Thoracic aorta (tissue), 2 donors: ENCODE data around the gene RSPO3. TPM values are rescaled to one million over a fixed set of nuclear protein-coding genes. Genes with fewer than 3 reads are reported as not detected.

ENCODE experiments used
- ATAC-seq: fragments of 150-250 bp; one replicate; pipeline ENCODE4 v1.8.0; 2017; ENCODE audit warnings: low read depth; ENCODE audit not compliant: insufficient number of reproducible peaks, low FRiP score
- DNase-seq: peaks from one replicate; pipeline ENCODE4 v3.0.0-alpha.2; 2020; ENCODE audit warnings: low spot score
- H3K27ac ChIP-seq, 2 donors: fragments of 200-600 bp; sonication (generic); 1 replicate in 1 of 2; 2 replicates in 1 of 2; pipeline ENCODE4 v1.5.1; 2016; ENCODE audit warnings: mild to moderate bottlenecking in 2 of 2, moderate library complexity in 2 of 2
- H3K27me3 ChIP-seq: fragments of 200-600 bp; sonication (generic); replicated peaks from 2 replicates; pipeline ENCODE4 v1.6.0; 2016; ENCODE audit warnings: mild to moderate bottlenecking; ENCODE audit not compliant: insufficient read depth
- H3K36me3 ChIP-seq: fragments of 200-600 bp; sonication (generic); one replicate; pipeline ENCODE4 v1.5.1; 2016
- H3K4me1 ChIP-seq, 2 donors: fragments of 200-600 bp; sonication (generic); 1 replicate in 1 of 2; 2 replicates in 1 of 2; pipeline versions ENCODE4 v1.5.1 to v1.6.0; 2016; ENCODE audit warnings: low read depth in 2 of 2, mild to moderate bottlenecking in 1 of 2; ENCODE audit not compliant: control insufficient read depth in 1 of 2
- H3K4me3 ChIP-seq: fragments of 200-600 bp; sonication (generic); 2 replicates; pipeline ENCODE4 v1.5.1; 2016; ENCODE audit warnings: mild to moderate bottlenecking
- H3K9me3 ChIP-seq: fragments of 200-600 bp; sonication (generic); 2 replicates; pipeline ENCODE4 v1.5.1; 2016
- total RNA-seq, 2 donors: library from RNA; depleted of rRNA; stranded (reverse); fragments of >200 nt; gene quantifications; one replicate each; pipeline versions ENCODE4 v1.1.0 to v1.2.3, GENCODE V29; 2016
- TF ChIP-seq, protein P1 (sequence below): fragments of 200-600 bp; sonication (generic); IDR thresholded peaks from one replicate; pipeline ENCODE4 v1.5.1; 2019; ENCODE audit warnings: antibody characterized with exemption

The RSPO3 gene
- total RNA-seq, 2 donors from 2014 or later, result 1.1 to 2.3 TPM

DNA sequence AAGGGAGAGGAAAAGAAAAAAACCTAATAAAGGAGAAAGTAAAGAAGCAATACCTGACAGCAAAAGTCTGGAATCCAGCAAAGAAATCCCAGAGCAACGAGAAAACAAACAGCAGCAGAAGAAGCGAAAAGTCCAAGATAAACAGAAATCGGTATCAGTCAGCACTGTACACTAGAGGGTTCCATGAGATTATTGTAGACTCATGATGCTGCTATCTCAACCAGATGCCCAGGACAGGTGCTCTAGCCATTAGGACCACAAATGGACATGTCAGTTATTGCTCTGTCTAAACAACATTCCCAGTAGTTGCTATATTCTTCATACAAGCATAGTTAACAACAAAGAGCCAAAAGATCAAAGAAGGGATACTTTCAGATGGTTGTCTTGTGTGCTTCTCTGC lies 77.4 kb downstream of the RSPO3 start:
- H3K9me3 ChIP-seq, result no peaks in the 10 kb centered on the region
- no peak overlapping the region for H3K27ac ChIP-seq
- DNase-seq (no peak), ATAC-seq (no peak)
- H3K36me3 ChIP-seq, result no peaks in the 10 kb centered on the region
- H3K4me1 ChIP-seq, result no peaks in the 10 kb centered on the region
- H3K27me3 ChIP-seq, result no peaks in the 10 kb centered on the region
- no peak overlapping the region for H3K4me3 ChIP-seq
- TF ChIP-seq, protein P1, sequence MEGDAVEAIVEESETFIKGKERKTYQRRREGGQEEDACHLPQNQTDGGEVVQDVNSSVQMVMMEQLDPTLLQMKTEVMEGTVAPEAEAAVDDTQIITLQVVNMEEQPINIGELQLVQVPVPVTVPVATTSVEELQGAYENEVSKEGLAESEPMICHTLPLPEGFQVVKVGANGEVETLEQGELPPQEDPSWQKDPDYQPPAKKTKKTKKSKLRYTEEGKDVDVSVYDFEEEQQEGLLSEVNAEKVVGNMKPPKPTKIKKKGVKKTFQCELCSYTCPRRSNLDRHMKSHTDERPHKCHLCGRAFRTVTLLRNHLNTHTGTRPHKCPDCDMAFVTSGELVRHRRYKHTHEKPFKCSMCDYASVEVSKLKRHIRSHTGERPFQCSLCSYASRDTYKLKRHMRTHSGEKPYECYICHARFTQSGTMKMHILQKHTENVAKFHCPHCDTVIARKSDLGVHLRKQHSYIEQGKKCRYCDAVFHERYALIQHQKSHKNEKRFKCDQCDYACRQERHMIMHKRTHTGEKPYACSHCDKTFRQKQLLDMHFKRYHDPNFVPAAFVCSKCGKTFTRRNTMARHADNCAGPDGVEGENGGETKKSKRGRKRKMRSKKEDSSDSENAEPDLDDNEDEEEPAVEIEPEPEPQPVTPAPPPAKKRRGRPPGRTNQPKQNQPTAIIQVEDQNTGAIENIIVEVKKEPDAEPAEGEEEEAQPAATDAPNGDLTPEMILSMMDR, result no peak

DNA sequence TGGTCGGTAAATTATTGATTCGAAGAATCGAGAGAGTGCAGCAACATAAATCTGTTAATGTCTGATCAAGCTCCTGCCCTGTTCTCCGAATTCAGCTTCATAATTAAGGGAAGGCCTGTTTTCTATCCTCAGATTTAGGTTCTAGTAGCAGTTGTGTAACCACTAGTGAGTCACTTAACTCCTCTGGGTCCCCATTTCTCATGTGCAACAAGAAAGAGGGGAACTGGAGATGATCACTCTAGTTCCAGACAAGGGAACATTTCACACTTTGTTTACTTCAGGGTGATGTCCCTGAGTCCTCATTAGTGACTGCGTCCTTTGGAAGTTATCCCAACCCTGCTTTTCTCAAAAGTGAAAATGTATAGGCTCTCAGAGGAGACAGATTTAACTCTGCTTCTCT lies 80.1 kb downstream of the RSPO3 start:
- H3K36me3 ChIP-seq, result no peaks in the 10 kb centered on the region
- no peaks in the 10 kb centered on the region for H3K27me3 ChIP-seq
- DNase-seq, result no peak
- H3K9me3 ChIP-seq, result no peaks in the 10 kb centered on the region
- ATAC-seq, result no peak
- TF ChIP-seq, protein P1, result no peak
- no peak overlapping the region for H3K4me3 ChIP-seq
- no peak overlapping the region for H3K27ac ChIP-seq
- H3K4me1 ChIP-seq, result no peaks in the 10 kb centered on the region

DNA sequence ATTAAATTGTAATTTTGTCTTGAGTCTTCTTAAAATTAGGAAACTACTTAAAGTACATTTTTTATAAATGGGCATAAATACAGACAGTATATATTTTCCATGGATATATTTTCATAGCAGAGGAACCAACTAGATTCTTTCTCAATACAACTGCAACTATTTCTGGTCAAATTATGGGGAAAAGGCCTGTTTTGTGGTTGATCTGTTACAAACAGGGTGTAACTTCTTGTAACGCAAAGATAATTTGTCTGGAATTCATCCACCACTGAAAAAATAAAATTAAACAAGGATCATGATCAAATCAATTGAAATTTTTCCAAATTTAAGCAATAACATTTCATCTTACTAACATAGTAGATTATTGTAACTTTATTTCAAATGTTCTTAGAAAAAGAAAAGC lies 81.0 kb downstream of the RSPO3 start:
- H3K9me3 ChIP-seq, result no peaks in the 10 kb centered on the region
- ATAC-seq, result no peak
- H3K27ac ChIP-seq, result no peak overlapping the region
- TF ChIP-seq, protein P1, result no peak
- DNase-seq, result no peak
- H3K27me3 ChIP-seq, result no peaks in the 10 kb centered on the region
- no peaks in the 10 kb centered on the region for H3K36me3 ChIP-seq
- H3K4me3 ChIP-seq, result no peak overlapping the region
- no peaks in the 10 kb centered on the region for H3K4me1 ChIP-seq

DNA sequence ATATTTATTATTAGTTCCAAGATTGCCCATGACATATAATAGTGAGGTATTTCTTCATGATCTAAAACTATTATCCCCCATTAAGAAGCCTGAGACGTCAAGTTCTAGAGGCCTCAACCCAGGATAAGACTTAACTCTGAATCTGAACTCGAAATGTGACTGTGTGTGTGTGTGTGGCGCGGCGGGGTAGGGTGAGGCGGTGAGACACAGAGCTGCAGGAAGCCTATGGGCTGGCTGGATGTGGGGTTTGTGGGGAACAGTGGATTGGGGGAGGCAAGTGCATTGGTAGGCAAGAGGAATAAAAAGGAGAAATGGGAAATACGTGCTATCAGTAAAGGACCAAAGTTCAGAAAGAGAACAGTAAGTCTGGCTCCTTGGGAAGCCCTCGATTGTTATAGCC lies 81.6 kb downstream of the RSPO3 start:
- Histone ChIP-seq H3K27me3 (no peaks in the 10 kb centered on the region), H3K27ac (no peak overlapping the region), H3K4me1 (no peaks in the 10 kb centered on the region), H3K9me3 (no peaks in the 10 kb centered on the region), H3K36me3 (no peaks in the 10 kb centered on the region), H3K4me3 (no peak overlapping the region)
- DNase-seq, result no peak
- TF ChIP-seq, protein P1, result no peak
- no peak for ATAC-seq

DNA sequence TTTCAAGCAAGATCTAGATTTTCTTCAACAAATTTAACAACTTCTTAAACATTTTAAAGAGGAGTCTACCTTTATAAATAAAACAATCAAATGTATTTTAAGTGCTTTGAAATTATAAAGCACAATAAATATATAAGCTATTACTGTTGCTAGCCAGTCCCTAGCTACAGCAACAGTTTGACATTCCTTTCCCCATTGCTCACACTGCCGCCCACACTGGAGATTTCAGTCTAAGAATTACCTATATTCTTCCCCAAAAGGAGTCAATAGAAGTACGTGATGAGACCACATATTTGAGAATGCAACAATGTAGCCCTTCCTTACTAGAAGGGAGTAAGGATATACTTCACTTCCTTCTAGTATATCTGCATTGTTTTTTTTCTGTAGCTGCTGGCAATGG lies 82.8 kb downstream of the RSPO3 start:
- Histone ChIP-seq H3K4me1 (no peaks in the 10 kb centered on the region), H3K4me3 (no peak overlapping the region), H3K9me3 (no peaks in the 10 kb centered on the region), H3K36me3 (no peaks in the 10 kb centered on the region), H3K27me3 (no peaks in the 10 kb centered on the region), H3K27ac (no peak overlapping the region)
- no peak for ATAC-seq
- DNase-seq, result no peak
- TF ChIP-seq, protein P1, result no peak
